CD14-positive monocyte (primary cell): ENCODE measurements around the gene SMARCD2. TPM values are rescaled to one million over a fixed set of nuclear protein-coding genes. Genes with fewer than 3 reads are reported as not detected.
"Not testable (repeated sequence)": the region's sequence is repeated elsewhere in the genome, so short reads cannot be mapped to it uniquely, and the experiment has no call there.

Experiments
- DNase-seq, 3 donors: peaks; one replicate each; pipeline ENCODE4 v3.0.0-alpha.2; 2011 to 2022
- H2AFZ ChIP-seq: 2 replicates; pipeline ENCODE4 v1.6.0; 2012; ENCODE audit warnings: mild to moderate bottlenecking, low read depth, low read length, inconsistent platforms; ENCODE audit not compliant: insufficient read depth, poor library complexity, severe bottlenecking
- H3K27ac ChIP-seq, 2 donors: 1 replicate in 1 of 2; 2 replicates in 1 of 2; pipeline ENCODE4 v1.5.1; 2012 to 2013; ENCODE audit warnings: low read length in 2 of 2, control low read depth in 1 of 2, inconsistent platforms in 1 of 2, low read depth in 1 of 2, mild to moderate bottlenecking in 1 of 2
- H3K27me3 ChIP-seq, 2 donors: one replicate each; pipeline versions ENCODE4 v1.6.0 to v1.6.1; 2011 to 2013; ENCODE audit warnings: low read length in 2 of 2; ENCODE audit not compliant: control insufficient read depth in 2 of 2, insufficient read depth in 2 of 2
- H3K36me3 ChIP-seq, 2 donors: replicated peaks in 1 of 2; 1 replicate in 1 of 2; 2 replicates in 1 of 2; pipeline versions ENCODE4 v1.5.1 to v1.6.1; 2012 to 2013; ENCODE audit warnings: low read length in 2 of 2, control low read depth in 1 of 2, inconsistent platforms in 1 of 2, mild to moderate bottlenecking in 1 of 2; ENCODE audit not compliant: insufficient read depth in 2 of 2, control insufficient read depth in 1 of 2
- H3K4me1 ChIP-seq, 2 donors: 1 replicate in 1 of 2; 2 replicates in 1 of 2; pipeline versions ENCODE4 v1.5.1 to v1.6.1; 2012 to 2013; ENCODE audit warnings: low read length in 2 of 2, control low read depth in 1 of 2, inconsistent platforms in 1 of 2, mild to moderate bottlenecking in 1 of 2, moderate library complexity in 1 of 2; ENCODE audit not compliant: insufficient read depth in 2 of 2, control insufficient read depth in 1 of 2
- H3K4me2 ChIP-seq: replicated peaks from 2 replicates; pipeline ENCODE3; 2012; ENCODE audit warnings: low read length, moderate library complexity, mild to moderate bottlenecking; ENCODE audit not compliant: poor library complexity, severe bottlenecking; ENCODE audit errors: extremely low read depth
- H3K4me3 ChIP-seq, 3 experiments: fragments of 200-600 bp in 1 of 3; sonication (generic) in 1 of 3; replicated peaks in 1 of 3; 1 replicate in 2 of 3; 2 replicates in 1 of 3; pipeline ENCODE4 v1.5.1; 2011 to 2013; ENCODE audit warnings: low read length in 3 of 3, mild to moderate bottlenecking in 3 of 3, control low read depth in 2 of 3, low read depth in 2 of 3, inconsistent platforms in 1 of 3, moderate library complexity in 1 of 3
- H3K79me2 ChIP-seq: 2 replicates; pipeline ENCODE4 v1.6.0; 2012; ENCODE audit warnings: mild to moderate bottlenecking, control low read depth, inconsistent platforms, low read length, moderate library complexity; ENCODE audit not compliant: insufficient read depth
- H3K9ac ChIP-seq: 2 replicates; pipeline ENCODE4 v1.6.0; 2017; ENCODE audit warnings: low read length, mild to moderate bottlenecking; ENCODE audit not compliant: insufficient read depth, poor library complexity, severe bottlenecking
- H3K9me3 ChIP-seq, 2 donors: replicated peaks in 1 of 2; 1 replicate in 1 of 2; 2 replicates in 1 of 2; pipeline versions ENCODE4 v1.5.1 to v1.6.1; 2012 to 2013; ENCODE audit warnings: low read length in 2 of 2, control low read depth in 1 of 2; ENCODE audit not compliant: control insufficient read depth in 1 of 2, insufficient read depth in 1 of 2
- H4K20me1 ChIP-seq: 2 replicates; pipeline ENCODE4 v1.6.0; 2012; ENCODE audit warnings: mild to moderate bottlenecking, low read length, control low read depth, moderate library complexity; ENCODE audit not compliant: insufficient read depth
- H3K27ac Mint-ChIP-seq, 7 donors: one replicate each; pipeline ENCODE4 v1.8.0; 2020; ENCODE audit warnings: mild to moderate bottlenecking in 7 of 7, mixed read lengths in 7 of 7, moderate library complexity in 6 of 7, inconsistent platforms in 2 of 7
- H3K27me3 Mint-ChIP-seq, 3 donors: one replicate each; pipeline ENCODE4 v1.8.0; 2021 to 2022; ENCODE audit warnings: low read depth in 3 of 3, mild to moderate bottlenecking in 3 of 3, mixed read lengths in 3 of 3, moderate library complexity in 3 of 3, inconsistent platforms in 1 of 3
- H3K36me3 Mint-ChIP-seq, 2 donors: one replicate each; pipeline ENCODE4 v1.8.0; 2020; ENCODE audit warnings: mixed read lengths in 2 of 2, inconsistent platforms in 1 of 2, mild to moderate bottlenecking in 1 of 2
- H3K4me1 Mint-ChIP-seq: one replicate; pipeline ENCODE4 v1.8.0; 2020; ENCODE audit warnings: mild to moderate bottlenecking, mixed read lengths
- H3K4me3 Mint-ChIP-seq, 2 donors: one replicate each; pipeline ENCODE4 v1.8.0; 2020; ENCODE audit warnings: mild to moderate bottlenecking in 2 of 2, mixed read lengths in 2 of 2, moderate library complexity in 1 of 2
- H3K9me3 Mint-ChIP-seq, 7 donors: one replicate each; pipeline ENCODE4 v1.8.0; 2020 to 2022; ENCODE audit warnings: mixed read lengths in 7 of 7, mild to moderate bottlenecking in 6 of 7, moderate library complexity in 6 of 7, inconsistent platforms in 2 of 7
- CTCF ChIP-seq: fragments of 200-600 bp; IDR thresholded peaks from one replicate; pipeline ENCODE4 v1.8.0; 2022; ENCODE audit warnings: antibody characterized with exemption, mild to moderate bottlenecking
- WGBS: methylation state at CpG from one replicate; pipeline ENCODE4 v1.1.5; 2013; ENCODE audit warnings: missing lambda C conversion rate; ENCODE audit not compliant: insufficient coverage; 5-methylcytosine and 5-hydroxymethylcytosine counted together
- intact Hi-C, 2 donors: fragments of 100-400 bp; cut with micrococcal nuclease; formaldehyde crosslinking; loops; one replicate each; pipeline versions ENCODE4 v1.15.0 to v1.15.1; 2023
- polyA plus RNA-seq, 3 donors: library from polyadenylated mRNA; depleted of rRNA in 1 of 3; unstranded in 2 of 3; stranded (reverse) in 1 of 3; fragments of 300-500 nt in 2 of 3; fragments of >200 nt in 1 of 3; fragmentation: Illumina TruSeq in 2 of 3; gene quantifications; 1 replicate in 2 of 3; 2 replicates in 1 of 3; pipeline ENCODE4 v1.2.3, GENCODE V29; 2012 to 2021

The SMARCD2 gene
- polyA plus RNA-seq, 3 donors, result 60.2 to 77.9 (median 64.0) TPM

DNA sequence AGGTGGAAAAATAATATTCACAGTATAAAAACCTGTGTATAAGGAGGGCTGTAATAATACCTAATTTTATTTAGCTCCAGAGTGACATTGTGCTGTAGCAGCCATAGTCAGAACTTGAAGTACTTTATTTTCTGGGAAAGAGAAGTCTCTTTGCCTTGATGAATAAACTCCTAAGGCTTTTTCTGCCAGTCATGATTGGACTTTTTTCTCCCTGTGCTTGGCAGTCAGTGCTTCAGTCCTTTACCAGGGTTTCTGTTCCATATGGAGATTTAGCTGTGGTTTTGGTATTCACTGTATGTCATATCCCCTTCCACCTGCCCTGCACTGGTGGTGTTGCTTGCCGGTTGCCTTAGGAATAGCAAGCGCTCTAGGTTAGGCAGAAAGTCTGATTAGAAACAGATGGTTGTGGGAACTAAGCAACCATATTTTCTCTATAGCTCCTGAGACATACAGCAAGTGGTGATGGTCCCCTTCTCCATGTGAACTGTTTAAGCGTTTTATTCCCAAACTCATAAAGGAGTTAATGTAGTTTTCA, 43.8 kb downstream of the SMARCD2 start:
- peaks cover 30% of the 10 kb centered on the region for H3K79me2 ChIP-seq
- H3K4me1 ChIP-seq, result no peaks in the 10 kb centered on the region
- H3K4me3 Mint-ChIP-seq, result no peak overlapping the region
- WGBS, result no CpG with 5 or more reads among the region's 3 CpGs
- H3K36me3 ChIP-seq, result peaks cover 98 to 100% of the 10 kb centered on the region in 2 donors
- H3K9me3 Mint-ChIP-seq, result no peaks in the 10 kb centered on the region
- no peaks in the 10 kb centered on the region for H3K27me3 ChIP-seq
- H3K4me3 ChIP-seq, result no peak overlapping the region
- no peak for DNase-seq
- no peak overlapping the region for H2AFZ ChIP-seq
- peaks cover 82 to 99% of the 10 kb centered on the region in 2 donors for H3K36me3 Mint-ChIP-seq
- H3K27ac ChIP-seq, result no peak overlapping the region
- no peaks in the 10 kb centered on the region for H3K9me3 ChIP-seq
- H3K27ac Mint-ChIP-seq, result no peak overlapping the region
- intact Hi-C loops, result no loop called here
- H4K20me1 ChIP-seq, result peaks cover 41% of the 10 kb centered on the region
- no peak overlapping the region for H3K9ac ChIP-seq
- H3K27me3 Mint-ChIP-seq, result no peaks in the 10 kb centered on the region
- no peak for TF ChIP-seq CTCF
- no peak overlapping the region for H3K4me2 ChIP-seq
- no peaks in the 10 kb centered on the region for H3K4me1 Mint-ChIP-seq

GRCh38 chr17:63796375-63796774, 46.1 kb downstream of the SMARCD2 start:
- H3K9me3 ChIP-seq, H3K27me3 Mint-ChIP-seq, H3K9ac ChIP-seq, DNase-seq, H3K27ac Mint-ChIP-seq, intact Hi-C loops, H2AFZ ChIP-seq, H3K4me1 Mint-ChIP-seq, H3K4me3 Mint-ChIP-seq, H3K27me3 ChIP-seq, H3K9me3 Mint-ChIP-seq, H3K4me2 ChIP-seq, H3K27ac ChIP-seq, H3K4me3 ChIP-seq, H3K4me1 ChIP-seq: not testable (repeated sequence)
- WGBS, result 100% methylated on average over 6 of the region's 10 CpGs
- Histone ChIP-seq H4K20me1 (peaks cover 62% of the 10 kb centered on the region), H3K79me2 (peaks cover 37% of the 10 kb centered on the region), H3K36me3 (peaks cover 99 to 100% of the 10 kb centered on the region in 2 donors)
- peaks cover 85 to 100% of the 10 kb centered on the region in 2 donors for H3K36me3 Mint-ChIP-seq
